ENCODE results near the gene TRAPPC12.

Gene TRAPPC12

DNA sequence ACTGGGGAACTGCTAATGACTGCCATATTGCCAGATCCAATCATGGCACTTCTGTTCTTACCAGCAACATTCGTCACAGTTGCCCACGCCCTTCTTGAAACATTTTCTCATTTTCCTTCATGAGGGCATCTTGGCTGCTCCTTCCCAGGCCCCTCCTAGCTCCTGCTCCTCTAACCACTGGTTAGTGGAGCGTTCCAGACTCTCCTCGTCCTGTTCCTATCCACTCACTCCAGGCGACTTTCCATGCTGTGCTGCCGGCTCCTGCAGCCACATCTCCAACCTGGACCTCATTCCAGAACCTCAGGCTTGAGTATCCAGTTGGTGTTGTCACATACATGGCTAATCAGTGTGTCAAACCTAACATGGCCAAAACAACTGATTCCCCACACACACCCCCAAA, 141.1 kb downstream of the TRAPPC12 start:
- TF ChIP-seq, protein P1, sequence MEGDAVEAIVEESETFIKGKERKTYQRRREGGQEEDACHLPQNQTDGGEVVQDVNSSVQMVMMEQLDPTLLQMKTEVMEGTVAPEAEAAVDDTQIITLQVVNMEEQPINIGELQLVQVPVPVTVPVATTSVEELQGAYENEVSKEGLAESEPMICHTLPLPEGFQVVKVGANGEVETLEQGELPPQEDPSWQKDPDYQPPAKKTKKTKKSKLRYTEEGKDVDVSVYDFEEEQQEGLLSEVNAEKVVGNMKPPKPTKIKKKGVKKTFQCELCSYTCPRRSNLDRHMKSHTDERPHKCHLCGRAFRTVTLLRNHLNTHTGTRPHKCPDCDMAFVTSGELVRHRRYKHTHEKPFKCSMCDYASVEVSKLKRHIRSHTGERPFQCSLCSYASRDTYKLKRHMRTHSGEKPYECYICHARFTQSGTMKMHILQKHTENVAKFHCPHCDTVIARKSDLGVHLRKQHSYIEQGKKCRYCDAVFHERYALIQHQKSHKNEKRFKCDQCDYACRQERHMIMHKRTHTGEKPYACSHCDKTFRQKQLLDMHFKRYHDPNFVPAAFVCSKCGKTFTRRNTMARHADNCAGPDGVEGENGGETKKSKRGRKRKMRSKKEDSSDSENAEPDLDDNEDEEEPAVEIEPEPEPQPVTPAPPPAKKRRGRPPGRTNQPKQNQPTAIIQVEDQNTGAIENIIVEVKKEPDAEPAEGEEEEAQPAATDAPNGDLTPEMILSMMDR (conservative IDR thresholded peaks at IDR 0.05; ENCODE audit: control insufficient read depth, insufficient read depth, low read depth, low read length), result no peak
- DNase-seq (ENCODE audit: low read depth), result no peak
- no peak overlapping the region for H3K4me3 ChIP-seq (ENCODE audit: control insufficient read depth, low read depth, low read length)

DNA sequence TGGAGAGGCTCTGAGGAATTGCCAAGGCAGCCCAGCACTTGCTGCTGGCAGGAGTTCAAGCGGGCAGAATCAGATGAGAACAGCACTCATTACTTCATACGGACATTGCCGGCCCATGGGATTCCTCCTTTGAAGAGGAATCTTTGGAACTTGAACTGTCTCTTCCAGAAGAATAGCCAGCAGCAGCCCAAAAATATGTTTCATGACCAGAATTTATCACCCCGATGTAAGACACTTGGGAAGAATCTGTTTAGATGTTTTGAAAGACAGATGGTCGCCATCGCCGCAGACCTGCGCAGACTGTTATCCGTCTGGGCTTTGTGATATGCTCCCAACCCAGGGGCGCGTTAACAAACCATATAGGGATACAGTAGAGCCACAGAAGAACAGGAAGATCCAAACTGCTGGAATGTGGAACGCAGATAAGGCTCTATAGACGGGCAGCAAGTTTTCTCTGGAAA, 143.5 kb downstream of the TRAPPC12 start:
- no peak overlapping the region for H3K4me3 ChIP-seq (ENCODE audit: control insufficient read depth, low read depth, low read length)
- DNase-seq (ENCODE audit: low read depth), result peak; percentile 55
- TF ChIP-seq, protein P1 (conservative IDR thresholded peaks at IDR 0.05; ENCODE audit: control insufficient read depth, insufficient read depth, low read depth, low read length), result no peak

DNA sequence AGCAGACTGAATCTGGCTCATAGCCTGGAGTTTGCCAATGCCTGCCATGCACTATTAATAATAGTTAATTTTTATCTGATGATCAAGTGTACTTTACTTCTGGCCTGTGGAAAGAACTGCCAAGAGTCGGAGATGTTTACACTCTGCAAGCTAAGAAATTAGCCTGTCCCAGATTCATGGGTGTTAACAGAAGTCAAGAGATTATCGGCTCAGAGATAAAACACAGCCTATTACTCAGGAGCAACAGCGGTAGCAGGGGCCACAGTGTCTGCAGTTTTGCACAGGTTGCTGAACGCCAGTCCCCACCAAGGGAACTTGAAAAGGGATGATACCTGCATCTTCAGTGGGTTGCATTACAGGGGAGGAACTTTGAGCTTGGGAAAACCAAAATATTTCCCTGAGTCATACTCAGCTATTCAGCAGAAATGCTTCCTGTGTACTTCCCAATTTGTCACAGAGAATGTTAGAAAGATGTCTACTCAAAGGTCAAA, 144.1 kb downstream of the TRAPPC12 start:
- TF ChIP-seq, protein P1 (conservative IDR thresholded peaks at IDR 0.05; ENCODE audit: control insufficient read depth, insufficient read depth, low read depth, low read length), result no peak
- DNase-seq (ENCODE audit: low read depth), result peak; percentile 39
- H3K4me3 ChIP-seq (ENCODE audit: control insufficient read depth, low read depth, low read length), result no peak overlapping the region

DNA sequence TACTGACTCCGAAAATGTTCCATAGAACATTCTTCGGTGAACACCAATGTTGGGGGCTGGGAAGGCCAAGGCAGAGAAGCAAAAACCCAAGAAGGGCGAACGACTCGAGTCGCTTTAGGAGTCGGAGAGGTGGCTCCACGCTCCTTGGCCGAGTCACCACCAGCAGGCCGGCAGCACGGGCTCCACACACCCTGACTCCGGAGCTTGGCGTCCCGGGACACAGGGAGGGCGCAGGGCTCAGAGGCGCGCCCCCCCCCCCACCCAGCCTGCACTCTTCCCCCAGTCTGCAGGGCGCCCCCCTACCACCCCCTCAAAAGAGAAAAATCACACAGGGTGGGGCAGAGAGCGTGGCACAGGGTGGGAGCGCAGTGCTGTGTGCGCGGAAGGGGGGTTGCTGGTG, 147.4 kb downstream of the TRAPPC12 start:
- no peak overlapping the region for H3K4me3 ChIP-seq (ENCODE audit: control insufficient read depth, low read depth, low read length)
- TF ChIP-seq, protein P1 (conservative IDR thresholded peaks at IDR 0.05; ENCODE audit: control insufficient read depth, insufficient read depth, low read depth, low read length), result no peak
- no peak for DNase-seq (ENCODE audit: low read depth)

DNA sequence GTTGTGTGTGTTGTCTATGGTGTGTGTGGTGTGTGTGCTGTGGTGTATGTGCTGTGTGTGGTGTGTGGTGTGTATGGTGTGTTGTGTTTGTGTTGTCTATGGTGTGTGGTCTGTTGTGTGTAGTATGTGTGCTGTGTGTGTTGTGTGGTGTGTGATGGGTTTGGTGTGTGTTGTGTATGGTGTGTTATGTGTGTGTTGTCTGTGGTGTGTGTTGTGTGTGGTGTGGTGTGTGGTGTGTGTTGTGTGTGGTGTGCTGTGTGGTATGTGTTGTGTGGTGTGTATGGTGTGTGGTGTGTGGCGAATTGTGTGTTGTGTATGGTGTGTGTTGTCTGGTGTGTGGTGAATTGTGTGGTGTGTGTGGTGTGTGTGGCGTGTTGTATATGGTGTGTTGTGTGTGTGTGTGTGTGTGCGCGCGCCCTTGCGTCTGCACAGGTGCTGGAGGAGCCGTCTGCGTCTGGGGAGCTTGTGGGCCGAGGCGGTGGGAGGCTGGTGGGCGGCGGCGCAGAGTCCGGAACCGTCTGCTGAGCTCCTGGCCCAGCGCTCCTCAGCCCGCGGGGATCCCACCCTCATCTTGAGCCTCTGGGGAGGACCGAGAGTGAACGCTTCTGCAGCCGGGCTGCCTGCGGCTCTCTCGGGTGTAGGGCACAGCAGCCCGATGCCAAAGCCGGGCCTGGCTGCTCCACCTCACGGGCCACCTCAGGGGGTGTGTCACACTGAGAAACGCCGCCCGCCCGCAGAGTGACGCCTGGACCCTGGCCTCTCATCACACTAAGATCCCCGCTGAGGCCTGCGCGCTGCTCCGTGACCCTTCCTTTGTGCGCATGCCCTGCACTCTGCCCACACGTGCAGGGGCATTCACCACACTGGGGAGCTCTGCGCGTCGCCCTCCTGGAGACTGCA, 148.6 kb downstream of the TRAPPC12 start:
- H3K4me3 ChIP-seq (ENCODE audit: control insufficient read depth, low read depth, low read length), result no peak overlapping the region
- no peak for DNase-seq (ENCODE audit: low read depth)
- TF ChIP-seq, protein P1 (conservative IDR thresholded peaks at IDR 0.05; ENCODE audit: control insufficient read depth, insufficient read depth, low read depth, low read length), result no peak

Measured in fibroblast of mammary gland (primary cell).